Measurements from ENCODE around the gene PGBD1.

DNA sequence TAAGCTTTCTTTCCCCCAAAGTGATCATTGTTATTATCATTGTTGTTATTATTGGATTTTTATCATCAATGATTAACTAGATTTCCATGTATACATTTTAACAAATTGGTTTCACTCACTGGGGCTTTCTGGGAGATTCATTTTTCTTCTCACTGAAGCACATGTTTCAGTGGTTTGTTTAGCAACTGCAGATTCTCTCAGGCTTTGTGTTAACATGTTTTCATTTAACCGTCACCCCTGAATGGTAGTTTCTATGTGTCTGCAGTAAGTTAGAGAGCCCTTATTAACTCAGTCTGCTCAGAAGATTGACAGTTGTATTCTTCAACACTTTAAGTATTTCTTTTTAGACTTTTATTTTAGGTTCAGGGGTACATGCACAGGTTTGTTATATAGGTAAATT, 41.7 kb upstream of the PGBD1 start:
- TF ChIP-seq POLR2AphosphoS5 (IDR thresholded peaks at IDR 0.05) (no peak), POLR2A (IDR thresholded peaks at IDR 0.05) (no peak)

Measured in sigmoid colon (tissue), 4 donors.